Measurements from ENCODE around the gene CDH16.
"Not testable (repeated sequence)": the region's sequence is repeated elsewhere in the genome, so short reads cannot be mapped to it uniquely, and the experiment has no call there.

Gene CDH16

DNA sequence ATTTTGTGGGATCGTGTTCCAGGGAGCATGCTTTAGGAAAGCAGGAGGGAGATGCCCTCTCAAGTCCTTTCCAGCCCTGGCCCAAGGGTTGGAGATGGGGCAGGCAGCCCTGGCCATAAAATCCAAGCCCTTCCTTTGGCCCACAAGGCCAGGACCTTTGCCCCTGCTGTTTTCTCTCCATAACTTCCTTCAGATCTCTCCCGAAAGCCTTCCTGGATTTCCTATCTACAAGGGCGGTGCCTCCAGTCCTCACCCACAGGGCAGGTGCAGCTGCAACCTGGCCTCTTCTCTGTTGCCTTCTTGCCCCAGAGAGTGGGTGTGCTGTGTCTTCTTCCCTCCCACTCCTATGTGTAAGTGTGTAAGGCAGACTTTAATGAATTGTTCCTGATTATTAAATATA lies 46.8 kb downstream of the CDH16 start:
- H3K9ac ChIP-seq (ENCODE audit: low read length) = no peak overlapping the region
- H3K4me3 ChIP-seq (ENCODE audit: low read length) = no peak overlapping the region
- H3K4me1 ChIP-seq (ENCODE audit: control insufficient read depth, low read depth, low read length) = peaks cover 8% of the 10 kb centered on the region
- H3K9me3 ChIP-seq (ENCODE audit: control insufficient read depth, low read depth, low read length) = no peaks in the 10 kb centered on the region
- no peaks in the 10 kb centered on the region for H3K36me3 ChIP-seq (ENCODE audit: control insufficient read depth, low read depth, low read length)
- H3K27me3 ChIP-seq (ENCODE audit: control insufficient read depth, insufficient read depth, low read length) = peaks cover 4% of the 10 kb centered on the region
- H3K27ac ChIP-seq (ENCODE audit: low read length) = no peak overlapping the region

DNA sequence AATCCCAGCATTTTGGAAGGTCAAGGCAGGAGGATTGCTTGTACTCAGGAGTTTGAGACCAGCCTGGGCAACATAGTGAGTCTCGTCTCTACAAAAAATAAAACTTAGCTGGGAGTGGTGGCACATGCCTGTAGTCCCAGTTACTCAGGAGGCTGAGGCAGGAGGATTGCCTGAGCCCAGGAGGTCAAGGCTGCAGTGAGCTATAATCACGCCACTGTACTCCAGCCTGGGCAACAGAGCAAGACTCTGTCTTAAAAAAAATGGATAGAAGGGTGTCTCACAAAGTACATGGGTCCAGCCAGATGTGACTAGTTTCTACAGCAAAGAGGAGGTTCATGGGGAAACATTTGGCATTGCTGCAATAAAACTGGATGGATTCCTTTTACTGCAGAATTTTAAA lies 47.3 kb downstream of the CDH16 start:
- not testable (repeated sequence) for H3K4me1 ChIP-seq (ENCODE audit: control insufficient read depth, low read depth, low read length); H3K27ac ChIP-seq (ENCODE audit: low read length); H3K9ac ChIP-seq (ENCODE audit: low read length); H3K4me3 ChIP-seq (ENCODE audit: low read length); H3K9me3 ChIP-seq (ENCODE audit: control insufficient read depth, low read depth, low read length); H3K36me3 ChIP-seq (ENCODE audit: control insufficient read depth, low read depth, low read length); H3K27me3 ChIP-seq (ENCODE audit: control insufficient read depth, insufficient read depth, low read length)

- Histone ChIP-seq H3K9me3 (ENCODE audit: control insufficient read depth, low read depth, low read length) (no peaks in the 10 kb centered on the region), H3K27me3 (ENCODE audit: control insufficient read depth, insufficient read depth, low read length) (peaks cover 4% of the 10 kb centered on the region), H3K9ac (ENCODE audit: low read length) (no peak overlapping the region), H3K27ac (ENCODE audit: low read length) (no peak overlapping the region), H3K4me1 (ENCODE audit: control insufficient read depth, low read depth, low read length) (peaks cover 7% of the 10 kb centered on the region), H3K36me3 (ENCODE audit: control insufficient read depth, low read depth, low read length) (no peaks in the 10 kb centered on the region), H3K4me3 (ENCODE audit: low read length) (no peak overlapping the region)
Observed at GRCh38 chr16:66869424-66869823, 49.3 kb downstream of the CDH16 start.

- Histone ChIP-seq H3K36me3 (ENCODE audit: control insufficient read depth, low read depth, low read length) (no peaks in the 10 kb centered on the region), H3K9me3 (ENCODE audit: control insufficient read depth, low read depth, low read length) (no peaks in the 10 kb centered on the region), H3K9ac (ENCODE audit: low read length) (no peak overlapping the region), H3K27me3 (ENCODE audit: control insufficient read depth, insufficient read depth, low read length) (no peaks in the 10 kb centered on the region), H3K27ac (ENCODE audit: low read length) (no peak overlapping the region), H3K4me1 (ENCODE audit: control insufficient read depth, low read depth, low read length) (no peaks in the 10 kb centered on the region), H3K4me3 (ENCODE audit: low read length) (no peak overlapping the region)
Observed at GRCh38 chr16:66863707-66864106, 55.0 kb downstream of the CDH16 start.

GRCh38 chr16:66862023-66862520 lies 56.6 kb downstream of the CDH16 start:
- no peaks in the 10 kb centered on the region for H3K9me3 ChIP-seq (ENCODE audit: control insufficient read depth, low read depth, low read length)
- H3K9ac ChIP-seq (ENCODE audit: low read length) = no peak overlapping the region

GRCh38 chr16:66859397-66860068 lies 59.2 kb downstream of the CDH16 start:
- H3K27me3 ChIP-seq (ENCODE audit: control insufficient read depth, insufficient read depth, low read length) = no peaks in the 10 kb centered on the region

More at GRCh38 chr16:66862023-66862520, 56.6 kb downstream of the CDH16 start:
- no peak overlapping the region for H3K27ac ChIP-seq (ENCODE audit: low read length)
- H3K4me3 ChIP-seq (ENCODE audit: low read length) = no peak overlapping the region
- no peaks in the 10 kb centered on the region for H3K36me3 ChIP-seq (ENCODE audit: control insufficient read depth, low read depth, low read length)
- no peaks in the 10 kb centered on the region for H3K4me1 ChIP-seq (ENCODE audit: control insufficient read depth, low read depth, low read length)
- no peaks in the 10 kb centered on the region for H3K27me3 ChIP-seq (ENCODE audit: control insufficient read depth, insufficient read depth, low read length)

GRCh38 chr16:66858740-66859396 lies 59.8 kb downstream of the CDH16 start:
- Histone ChIP-seq H3K4me1 (ENCODE audit: control insufficient read depth, low read depth, low read length) (no peaks in the 10 kb centered on the region), H3K4me3 (ENCODE audit: low read length) (no peak overlapping the region), H3K27me3 (ENCODE audit: control insufficient read depth, insufficient read depth, low read length) (no peaks in the 10 kb centered on the region), H3K9me3 (ENCODE audit: control insufficient read depth, low read depth, low read length) (no peaks in the 10 kb centered on the region), H3K27ac (ENCODE audit: low read length) (no peak overlapping the region), H3K9ac (ENCODE audit: low read length) (no peak overlapping the region), H3K36me3 (ENCODE audit: control insufficient read depth, low read depth, low read length) (no peaks in the 10 kb centered on the region)

More at GRCh38 chr16:66859397-66860068, 59.2 kb downstream of the CDH16 start:
- H3K9ac ChIP-seq (ENCODE audit: low read length) = no peak overlapping the region
- H3K4me1 ChIP-seq (ENCODE audit: control insufficient read depth, low read depth, low read length) = no peaks in the 10 kb centered on the region
- H3K4me3 ChIP-seq (ENCODE audit: low read length) = no peak overlapping the region
- no peak overlapping the region for H3K27ac ChIP-seq (ENCODE audit: low read length)
- H3K9me3 ChIP-seq (ENCODE audit: control insufficient read depth, low read depth, low read length) = no peaks in the 10 kb centered on the region
- H3K36me3 ChIP-seq (ENCODE audit: control insufficient read depth, low read depth, low read length) = no peaks in the 10 kb centered on the region

All from iPS-18a (cell line).